ENCODE data around the gene EPSTI1. TPM values are rescaled to one million over a fixed set of nuclear protein-coding genes. Genes with fewer than 3 reads are reported as not detected.

Gene EPSTI1
- total and polyA plus RNA-seq, 9 donors, result 1.5 to 20.8 (median 5.4) TPM

DNA sequence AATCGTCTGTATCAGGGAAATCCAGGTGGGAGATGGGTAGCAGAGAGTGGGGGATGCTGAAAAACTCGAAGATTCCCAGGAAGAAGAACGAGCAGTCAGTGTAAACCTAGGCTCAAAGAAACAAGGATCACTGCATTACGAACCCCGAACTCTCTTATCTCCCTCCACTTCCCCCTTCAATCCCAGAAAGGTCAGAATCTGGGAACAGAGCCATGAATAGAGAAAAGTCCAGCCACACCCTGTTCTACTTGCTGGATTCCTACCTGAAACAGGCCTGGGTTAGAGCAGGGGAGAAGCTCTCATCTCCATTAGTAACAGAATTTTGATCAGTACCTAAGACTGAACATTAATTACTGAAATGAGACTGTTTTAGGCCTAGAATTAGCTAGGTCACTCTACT lies 24.4 kb downstream of the EPSTI1 start:
- intact Hi-C loops (cut with DNase I), result no loop called here
- no peaks in the 10 kb centered on the region for H3K27me3 ChIP-seq
- no peak for TF ChIP-seq POLR2A (IDR thresholded peaks at IDR 0.05)
- TF ChIP-seq CTCF (IDR thresholded peaks at IDR 0.05), result no peak
- TF ChIP-seq EP300 (IDR thresholded peaks at IDR 0.05), result no peak
- no peak for DNase-seq
- H3K4me1 ChIP-seq (ENCODE audit: insufficient read depth), result peaks cover 2% of the 10 kb centered on the region
- no peak overlapping the region for H3K27ac ChIP-seq
- no peaks in the 10 kb centered on the region for H3K9me3 ChIP-seq
- WGBS, 3 donors, result 81 to 86% (median 83%) methylated on average over 5 of the region's 5 CpGs
- H3K36me3 ChIP-seq, result no peaks in the 10 kb centered on the region
- H3K4me3 ChIP-seq, result no peak overlapping the region

GRCh38 chr13:42965281-42965680 lies 26.8 kb downstream of the EPSTI1 start:
- TF ChIP-seq EP300 (IDR thresholded peaks at IDR 0.05), result no peak
- TF ChIP-seq POLR2A (IDR thresholded peaks at IDR 0.05), result no peak
- TF ChIP-seq CTCF (IDR thresholded peaks at IDR 0.05), result no peak
- 43 to 92% (median 56%) methylated on average over 2 of the region's 2 CpGs for WGBS, 3 donors
- no peaks in the 10 kb centered on the region for H3K9me3 ChIP-seq
- H3K36me3 ChIP-seq, result no peaks in the 10 kb centered on the region
- no peak overlapping the region for H3K27ac ChIP-seq
- H3K4me1 ChIP-seq (ENCODE audit: insufficient read depth), result peaks cover 2% of the 10 kb centered on the region
- no peak for DNase-seq
- H3K27me3 ChIP-seq, result no peaks in the 10 kb centered on the region
- no peak overlapping the region for H3K4me3 ChIP-seq
- intact Hi-C loops (cut with DNase I), result no loop called here

DNA sequence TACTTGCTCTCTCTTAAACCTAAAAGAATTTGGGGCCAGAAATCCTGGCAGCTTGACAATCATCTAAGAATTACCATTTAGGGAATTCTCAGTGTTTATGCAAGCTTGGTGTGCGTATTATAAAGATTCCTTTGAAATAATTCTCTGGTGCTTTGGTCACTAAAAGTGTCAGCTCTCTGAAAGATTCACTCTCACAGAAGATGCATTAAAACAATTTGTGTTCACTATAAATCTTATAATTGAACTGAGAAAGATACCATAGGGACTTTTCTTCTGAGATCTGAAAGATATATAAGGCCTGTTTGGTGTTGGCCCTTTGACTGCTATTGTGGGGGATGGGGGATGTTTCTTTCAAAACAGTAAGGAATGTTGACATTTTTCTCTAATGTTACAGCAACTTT lies 27.3 kb downstream of the EPSTI1 start:
- no peaks in the 10 kb centered on the region for H3K9me3 ChIP-seq
- no peaks in the 10 kb centered on the region for H3K36me3 ChIP-seq
- intact Hi-C loops (cut with DNase I), result no loop called here
- DNase-seq, result no peak
- H3K4me3 ChIP-seq, result no peak overlapping the region
- no peaks in the 10 kb centered on the region for H3K27me3 ChIP-seq
- TF ChIP-seq CTCF (IDR thresholded peaks at IDR 0.05) (no peak), EP300 (IDR thresholded peaks at IDR 0.05) (no peak), POLR2A (IDR thresholded peaks at IDR 0.05) (no peak)
- peaks cover 2% of the 10 kb centered on the region for H3K4me1 ChIP-seq (ENCODE audit: insufficient read depth)
- 67 to 87% (median 71%) methylated on average over 1 of the region's 1 CpG for WGBS, 3 donors
- H3K27ac ChIP-seq, result no peak overlapping the region

GRCh38 chr13:42959615-42960014 lies 32.4 kb downstream of the EPSTI1 start:
- H3K4me1 ChIP-seq (ENCODE audit: insufficient read depth), result no peaks in the 10 kb centered on the region
- DNase-seq, result no peak
- TF ChIP-seq CTCF (IDR thresholded peaks at IDR 0.05), result no peak
- no peak for TF ChIP-seq POLR2A (IDR thresholded peaks at IDR 0.05)
- TF ChIP-seq EP300 (IDR thresholded peaks at IDR 0.05), result no peak
- no peaks in the 10 kb centered on the region for H3K27me3 ChIP-seq
- intact Hi-C loops (cut with DNase I), result no loop called here
- H3K9me3 ChIP-seq, result no peaks in the 10 kb centered on the region
- H3K36me3 ChIP-seq, result no peaks in the 10 kb centered on the region
- 69 to 94% (median 83%) methylated on average over 2 of the region's 2 CpGs for WGBS, 3 donors
- no peak overlapping the region for H3K4me3 ChIP-seq
- H3K27ac ChIP-seq, result no peak overlapping the region

- Histone ChIP-seq H3K36me3 (no peaks in the 10 kb centered on the region), H3K4me1 (ENCODE audit: insufficient read depth) (no peaks in the 10 kb centered on the region), H3K9me3 (no peaks in the 10 kb centered on the region), H3K27ac (no peak overlapping the region), H3K27me3 (no peaks in the 10 kb centered on the region), H3K4me3 (no peak overlapping the region)
- 92 to 95% (median 94%) methylated on average over 2 of the region's 2 CpGs for WGBS, 3 donors
- intact Hi-C loops (cut with DNase I), result no loop called here
- no peak for DNase-seq
- TF ChIP-seq EP300 (IDR thresholded peaks at IDR 0.05), result no peak
- TF ChIP-seq CTCF (IDR thresholded peaks at IDR 0.05), result no peak
- no peak for TF ChIP-seq POLR2A (IDR thresholded peaks at IDR 0.05)
These were observed 34.2 kb downstream of the EPSTI1 start for GRCh38 chr13:42957881-42958280.
